ENCODE results near the gene TUBG1.

DNA sequence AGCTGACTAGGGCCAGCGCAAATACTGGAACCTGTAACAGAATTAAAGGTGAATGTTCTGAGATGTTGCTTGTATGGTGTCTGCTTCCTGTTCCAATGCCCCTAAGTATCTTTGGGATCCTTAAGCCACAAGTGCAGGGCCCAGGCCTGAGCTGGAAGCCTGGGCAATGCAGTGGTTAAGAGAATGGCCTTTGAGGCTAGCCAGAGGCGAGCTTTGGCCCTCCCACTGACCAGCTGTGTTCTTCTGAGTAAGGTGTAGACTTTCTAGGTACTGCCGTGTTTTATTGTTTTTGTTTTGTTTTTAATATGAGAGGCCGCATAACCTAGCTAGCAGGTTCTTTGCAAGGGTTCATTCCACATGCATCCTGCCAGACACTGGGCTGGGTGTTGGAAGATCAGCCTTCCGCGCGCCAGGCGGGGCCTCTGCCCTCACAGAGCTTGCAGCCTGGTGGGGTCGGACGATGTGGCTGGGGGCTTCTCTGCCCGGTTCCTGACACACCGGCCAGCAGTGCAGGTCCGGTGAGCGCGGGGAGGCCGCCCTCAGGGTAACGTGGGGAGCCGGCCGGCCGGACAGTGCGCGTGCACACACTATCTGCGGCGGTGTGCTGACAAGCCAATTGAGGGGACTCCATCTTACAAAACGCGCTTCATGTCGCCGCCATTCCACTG lies 43.1 kb upstream of the TUBG1 start:
- TF ChIP-seq, protein P1, sequence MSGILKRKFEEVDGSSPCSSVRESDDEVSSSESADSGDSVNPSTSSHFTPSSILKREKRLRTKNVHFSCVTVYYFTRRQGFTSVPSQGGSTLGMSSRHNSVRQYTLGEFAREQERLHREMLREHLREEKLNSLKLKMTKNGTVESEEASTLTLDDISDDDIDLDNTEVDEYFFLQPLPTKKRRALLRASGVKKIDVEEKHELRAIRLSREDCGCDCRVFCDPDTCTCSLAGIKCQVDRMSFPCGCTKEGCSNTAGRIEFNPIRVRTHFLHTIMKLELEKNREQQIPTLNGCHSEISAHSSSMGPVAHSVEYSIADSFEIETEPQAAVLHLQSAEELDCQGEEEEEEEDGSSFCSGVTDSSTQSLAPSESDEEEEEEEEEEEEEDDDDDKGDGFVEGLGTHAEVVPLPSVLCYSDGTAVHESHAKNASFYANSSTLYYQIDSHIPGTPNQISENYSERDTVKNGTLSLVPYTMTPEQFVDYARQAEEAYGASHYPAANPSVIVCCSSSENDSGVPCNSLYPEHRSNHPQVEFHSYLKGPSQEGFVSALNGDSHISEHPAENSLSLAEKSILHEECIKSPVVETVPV (CRISPR knock-in tag; IDR thresholded peaks at IDR 0.05): no peak
- no peak for TF ChIP-seq CREB5 (CRISPR knock-in tag; IDR thresholded peaks at IDR 0.05; ENCODE audit: low read depth)
- TF ChIP-seq POU6F1 (CRISPR knock-in tag; IDR thresholded peaks at IDR 0.05; ENCODE audit: borderline replicate concordance, low read depth): no peak
- no peak for TF ChIP-seq PATZ1 (CRISPR knock-in tag; IDR thresholded peaks at IDR 0.05; ENCODE audit: borderline replicate concordance)
- TF ChIP-seq PPARA (CRISPR knock-in tag; IDR thresholded peaks at IDR 0.05; ENCODE audit: borderline replicate concordance): no peak
- TF ChIP-seq RARB (CRISPR knock-in tag; IDR thresholded peaks at IDR 0.05): no peak
- TF ChIP-seq ZNF70 (CRISPR knock-in tag; IDR thresholded peaks at IDR 0.05): no peak
- no peak for TF ChIP-seq ESRRG (CRISPR knock-in tag; IDR thresholded peaks at IDR 0.05)
- TF ChIP-seq ARNTL (CRISPR knock-in tag; IDR thresholded peaks at IDR 0.05; ENCODE audit: borderline replicate concordance, low read depth): no peak
- TF ChIP-seq TOX (CRISPR knock-in tag; IDR thresholded peaks at IDR 0.05; ENCODE audit: borderline replicate concordance): no peak
- no peak for TF ChIP-seq ZFP3 (CRISPR knock-in tag; IDR thresholded peaks at IDR 0.05)

Data from SK-N-SH treated with all-trans-retinoic acid at 6 μM for 48 hours (cell line).